Measurements from ENCODE around the gene VEPH1.
A peak's percentile ranks its signal among the peaks of the same experiment; 100 is the strongest.

VEPH1 gene

DNA sequence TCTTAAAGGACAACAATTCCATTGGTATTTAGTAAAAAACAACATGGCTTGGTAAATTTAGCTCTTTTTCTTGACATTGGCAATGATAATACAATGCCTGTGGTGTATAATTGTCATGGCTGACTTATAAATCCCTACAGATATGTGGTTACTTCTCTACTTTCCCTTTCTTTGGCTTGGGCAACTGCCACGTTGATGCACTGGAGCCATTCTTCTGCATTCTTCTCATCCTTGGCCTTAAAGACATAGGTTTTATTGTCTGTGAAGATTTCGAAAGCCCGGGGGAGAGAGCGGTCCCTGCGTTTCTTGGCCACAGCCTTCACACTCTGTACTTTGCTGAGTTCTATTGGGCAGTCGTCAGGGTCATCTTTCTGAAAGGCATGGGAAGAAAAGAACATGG, 242.2 kb downstream of the VEPH1 start:
- no peaks in the 10 kb centered on the region for H3K9me3 ChIP-seq (ENCODE audit: low read length)
- H3K27me3 ChIP-seq (ENCODE audit: control insufficient read depth in 1 of 2, insufficient read depth in 2 of 2, low read length in 2 of 2): no peaks in the 10 kb centered on the region
- H3K4me1 ChIP-seq (ENCODE audit: insufficient read depth, low read length): peaks cover 14% of the 10 kb centered on the region
- H3K9ac ChIP-seq (ENCODE audit: low read length): no peak overlapping the region
- no peaks in the 10 kb centered on the region for H3K36me3 ChIP-seq (ENCODE audit: insufficient read depth, low read length)
- no peak overlapping the region for H3K27ac ChIP-seq (ENCODE audit: low read depth, low read length)
- H3K4me3 ChIP-seq (ENCODE audit: low read depth in 1 of 2, low read length in 2 of 2): no peak overlapping the region

DNA sequence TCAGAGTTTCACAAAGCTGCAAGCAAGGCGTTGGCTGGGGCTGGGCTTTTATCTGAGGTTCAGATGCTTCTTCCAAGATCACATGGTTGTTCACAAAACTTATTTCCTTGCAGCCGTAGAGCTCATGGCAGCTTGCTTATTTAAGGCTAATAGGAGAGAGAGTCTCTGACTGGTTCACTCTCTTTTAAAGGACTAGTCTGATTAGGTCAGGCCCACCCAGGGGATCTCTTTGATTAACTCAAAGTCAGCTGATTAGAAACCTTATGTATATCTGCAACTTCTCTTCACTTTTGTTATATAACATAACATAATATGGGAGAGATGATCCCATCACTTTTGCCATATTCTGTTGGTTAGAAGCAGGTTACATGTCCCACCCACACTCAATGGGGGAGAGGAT, 243.4 kb downstream of the VEPH1 start:
- no peak overlapping the region for H3K9ac ChIP-seq (ENCODE audit: low read length)
- no peaks in the 10 kb centered on the region for H3K36me3 ChIP-seq (ENCODE audit: insufficient read depth, low read length)
- H3K4me3 ChIP-seq (ENCODE audit: low read depth in 1 of 2, low read length in 2 of 2): no peak overlapping the region
- H3K27ac ChIP-seq (ENCODE audit: low read depth, low read length): no peak overlapping the region
- H3K9me3 ChIP-seq (ENCODE audit: low read length): no peaks in the 10 kb centered on the region
- H3K27me3 ChIP-seq (ENCODE audit: control insufficient read depth in 1 of 2, insufficient read depth in 2 of 2, low read length in 2 of 2): no peaks in the 10 kb centered on the region
- peaks cover 5% of the 10 kb centered on the region for H3K4me1 ChIP-seq (ENCODE audit: insufficient read depth, low read length)

DNA sequence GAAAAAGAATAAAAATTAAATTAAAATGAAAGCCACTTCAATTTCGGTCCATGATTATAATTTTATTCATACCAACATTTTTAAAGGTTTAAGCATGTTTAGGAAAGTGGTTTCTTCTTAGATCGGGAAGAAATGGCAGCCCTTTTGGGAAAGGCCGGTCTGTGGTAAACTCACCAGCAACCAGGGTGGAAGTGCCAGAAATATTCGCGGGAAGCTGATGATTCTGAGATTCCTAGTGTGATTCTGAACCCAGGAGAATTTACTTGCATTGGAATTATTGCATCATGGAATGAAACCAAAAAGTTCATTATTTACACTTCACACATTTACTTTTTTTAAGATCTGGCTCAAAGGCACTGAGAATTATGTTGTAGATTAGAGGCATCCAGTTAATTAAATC, 246.1 kb downstream of the VEPH1 start:
- Histone ChIP-seq H3K27me3 (ENCODE audit: control insufficient read depth in 1 of 2, insufficient read depth in 2 of 2, low read length in 2 of 2) (no peaks in the 10 kb centered on the region), H3K9me3 (ENCODE audit: low read length) (no peaks in the 10 kb centered on the region), H3K27ac (ENCODE audit: low read depth, low read length) (no peak overlapping the region), H3K36me3 (ENCODE audit: insufficient read depth, low read length) (no peaks in the 10 kb centered on the region), H3K4me3 (ENCODE audit: low read depth in 1 of 2, low read length in 2 of 2) (no peak overlapping the region), H3K4me1 (ENCODE audit: insufficient read depth, low read length) (no peaks in the 10 kb centered on the region), H3K9ac (ENCODE audit: low read length) (no peak overlapping the region)

GRCh38 chr3:157255797-157256196, 247.4 kb downstream of the VEPH1 start:
- H3K36me3 ChIP-seq (ENCODE audit: insufficient read depth, low read length): no peaks in the 10 kb centered on the region
- no peak overlapping the region for H3K4me3 ChIP-seq (ENCODE audit: low read depth in 1 of 2, low read length in 2 of 2)
- H3K9me3 ChIP-seq (ENCODE audit: low read length): no peaks in the 10 kb centered on the region
- H3K27ac ChIP-seq (ENCODE audit: low read depth, low read length): no peak overlapping the region
- no peaks in the 10 kb centered on the region for H3K27me3 ChIP-seq (ENCODE audit: control insufficient read depth in 1 of 2, insufficient read depth in 2 of 2, low read length in 2 of 2)
- no peak overlapping the region for H3K9ac ChIP-seq (ENCODE audit: low read length)
- H3K4me1 ChIP-seq (ENCODE audit: insufficient read depth, low read length): no peaks in the 10 kb centered on the region

- H3K9ac ChIP-seq (ENCODE audit: low read length): no peak overlapping the region
- H3K4me3 ChIP-seq (ENCODE audit: low read depth in 1 of 2, low read length in 2 of 2): no peak overlapping the region
- no peaks in the 10 kb centered on the region for H3K27me3 ChIP-seq (ENCODE audit: control insufficient read depth in 1 of 2, insufficient read depth in 2 of 2, low read length in 2 of 2)
- no peaks in the 10 kb centered on the region for H3K36me3 ChIP-seq (ENCODE audit: insufficient read depth, low read length)
- peaks cover 21% of the 10 kb centered on the region for H3K4me1 ChIP-seq (ENCODE audit: insufficient read depth, low read length)
- no peak overlapping the region for H3K27ac ChIP-seq (ENCODE audit: low read depth, low read length)
- H3K9me3 ChIP-seq (ENCODE audit: low read length): no peaks in the 10 kb centered on the region
Observed at GRCh38 chr3:157251685-157252084, 251.5 kb downstream of the VEPH1 start.

- Histone ChIP-seq H3K27ac (ENCODE audit: low read depth, low read length) (no peak overlapping the region), H3K9me3 (ENCODE audit: low read length) (no peaks in the 10 kb centered on the region), H3K4me3 (ENCODE audit: low read depth in 1 of 2, low read length in 2 of 2) (no peak overlapping the region), H3K4me1 (ENCODE audit: insufficient read depth, low read length) (peaks cover 22% of the 10 kb centered on the region), H3K9ac (ENCODE audit: low read length) (no peak overlapping the region), H3K27me3 (ENCODE audit: control insufficient read depth in 1 of 2, insufficient read depth in 2 of 2, low read length in 2 of 2) (no peaks in the 10 kb centered on the region), H3K36me3 (ENCODE audit: insufficient read depth, low read length) (no peaks in the 10 kb centered on the region)
Observed at GRCh38 chr3:157249606-157250005, 253.6 kb downstream of the VEPH1 start.

- Histone ChIP-seq H3K4me1 (ENCODE audit: insufficient read depth, low read length) (peaks cover 22% of the 10 kb centered on the region), H3K9ac (ENCODE audit: low read length) (no peak overlapping the region), H3K4me3 (ENCODE audit: low read depth in 1 of 2, low read length in 2 of 2) (peak overlapping the region in 1 of 2 donors; percentile 21), H3K27me3 (ENCODE audit: control insufficient read depth in 1 of 2, insufficient read depth in 2 of 2, low read length in 2 of 2) (no peaks in the 10 kb centered on the region), H3K36me3 (ENCODE audit: insufficient read depth, low read length) (no peaks in the 10 kb centered on the region), H3K9me3 (ENCODE audit: low read length) (no peaks in the 10 kb centered on the region), H3K27ac (ENCODE audit: low read depth, low read length) (peak overlapping the region; percentile 75)
Observed at GRCh38 chr3:157248590-157249422, 254.4 kb downstream of the VEPH1 start.

- Histone ChIP-seq H3K9ac (ENCODE audit: low read length) (no peak overlapping the region), H3K4me3 (ENCODE audit: low read depth in 1 of 2, low read length in 2 of 2) (no peak overlapping the region), H3K27me3 (ENCODE audit: control insufficient read depth in 1 of 2, insufficient read depth in 2 of 2, low read length in 2 of 2) (no peaks in the 10 kb centered on the region), H3K9me3 (ENCODE audit: low read length) (no peaks in the 10 kb centered on the region), H3K4me1 (ENCODE audit: insufficient read depth, low read length) (peaks cover 22% of the 10 kb centered on the region), H3K27ac (ENCODE audit: low read depth, low read length) (no peak overlapping the region), H3K36me3 (ENCODE audit: insufficient read depth, low read length) (no peaks in the 10 kb centered on the region)
Observed at GRCh38 chr3:157247391-157247790, 255.8 kb downstream of the VEPH1 start.

- Histone ChIP-seq H3K4me3 (ENCODE audit: low read depth in 1 of 2, low read length in 2 of 2) (no peak overlapping the region), H3K27ac (ENCODE audit: low read depth, low read length) (no peak overlapping the region), H3K9ac (ENCODE audit: low read length) (no peak overlapping the region), H3K36me3 (ENCODE audit: insufficient read depth, low read length) (no peaks in the 10 kb centered on the region), H3K27me3 (ENCODE audit: control insufficient read depth in 1 of 2, insufficient read depth in 2 of 2, low read length in 2 of 2) (no peaks in the 10 kb centered on the region), H3K4me1 (ENCODE audit: insufficient read depth, low read length) (peaks cover 27% of the 10 kb centered on the region), H3K9me3 (ENCODE audit: low read length) (no peaks in the 10 kb centered on the region)
Observed at GRCh38 chr3:157242836-157243235, 260.4 kb downstream of the VEPH1 start.

GRCh38 chr3:157241599-157241998, 261.6 kb downstream of the VEPH1 start:
- H3K36me3 ChIP-seq (ENCODE audit: insufficient read depth, low read length): no peaks in the 10 kb centered on the region
- peaks cover 26% of the 10 kb centered on the region for H3K4me1 ChIP-seq (ENCODE audit: insufficient read depth, low read length)
- no peaks in the 10 kb centered on the region for H3K27me3 ChIP-seq (ENCODE audit: control insufficient read depth in 1 of 2, insufficient read depth in 2 of 2, low read length in 2 of 2)
- H3K4me3 ChIP-seq (ENCODE audit: low read depth in 1 of 2, low read length in 2 of 2): no peak overlapping the region
- H3K9me3 ChIP-seq (ENCODE audit: low read length): no peaks in the 10 kb centered on the region
- no peak overlapping the region for H3K9ac ChIP-seq (ENCODE audit: low read length)
- H3K27ac ChIP-seq (ENCODE audit: low read depth, low read length): no peak overlapping the region

DNA sequence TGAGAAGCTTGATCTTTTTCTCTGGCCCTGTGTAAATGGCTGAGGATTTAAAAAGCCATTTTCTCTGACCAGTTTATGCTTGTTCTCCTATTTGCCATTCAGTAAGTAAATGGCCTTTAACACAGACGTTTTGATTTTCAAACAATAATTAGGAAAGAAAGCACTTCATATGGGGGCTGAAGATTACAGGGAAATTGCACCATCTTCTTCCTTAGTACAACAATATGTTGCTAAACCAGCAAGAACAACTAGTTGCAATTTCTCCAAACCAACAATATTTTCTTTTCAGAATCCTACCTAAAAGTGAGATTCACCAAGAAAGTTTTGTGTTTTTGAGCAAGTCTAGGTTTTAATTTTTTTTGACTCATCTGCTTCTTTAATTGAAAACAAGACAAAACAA, 262.8 kb downstream of the VEPH1 start:
- Histone ChIP-seq H3K27me3 (ENCODE audit: control insufficient read depth in 1 of 2, insufficient read depth in 2 of 2, low read length in 2 of 2) (no peaks in the 10 kb centered on the region), H3K9me3 (ENCODE audit: low read length) (no peaks in the 10 kb centered on the region), H3K4me3 (ENCODE audit: low read depth in 1 of 2, low read length in 2 of 2) (no peak overlapping the region), H3K9ac (ENCODE audit: low read length) (no peak overlapping the region), H3K36me3 (ENCODE audit: insufficient read depth, low read length) (no peaks in the 10 kb centered on the region), H3K27ac (ENCODE audit: low read depth, low read length) (no peak overlapping the region), H3K4me1 (ENCODE audit: insufficient read depth, low read length) (peaks cover 26% of the 10 kb centered on the region)

GRCh38 chr3:157239082-157239704, 264.0 kb downstream of the VEPH1 start:
- Histone ChIP-seq H3K27ac (ENCODE audit: low read depth, low read length) (no peak overlapping the region), H3K4me1 (ENCODE audit: insufficient read depth, low read length) (peaks cover 26% of the 10 kb centered on the region), H3K4me3 (ENCODE audit: low read depth in 1 of 2, low read length in 2 of 2) (no peak overlapping the region), H3K9me3 (ENCODE audit: low read length) (no peaks in the 10 kb centered on the region), H3K27me3 (ENCODE audit: control insufficient read depth in 1 of 2, insufficient read depth in 2 of 2, low read length in 2 of 2) (no peaks in the 10 kb centered on the region), H3K36me3 (ENCODE audit: insufficient read depth, low read length) (no peaks in the 10 kb centered on the region), H3K9ac (ENCODE audit: low read length) (no peak overlapping the region)
